GM19351 (cell line): Measurements from ENCODE around the gene IMP3.
"Not testable (repeated sequence)": the region's sequence is repeated elsewhere in the genome, so short reads cannot be mapped to it uniquely, and the experiment has no call there.

Experiments used
- ATAC-seq: cut with Tn5 transposase; IDR thresholded peaks from one replicate; pipeline ENCODE4 v1.9.1; 2021; ENCODE audit warnings: mild to moderate bottlenecking, moderate library complexity; ENCODE audit not compliant: unreplicated experiment

Gene IMP3

GRCh38 chr15:75651810-75652543 is 12.0 kb upstream of the IMP3 start:
- ATAC-seq, result no peak

- ATAC-seq, result no peak
Observed at GRCh38 chr15:75650908-75651809, 11.1 kb upstream of the IMP3 start.

GRCh38 chr15:75649848-75650247 is 9.8 kb upstream of the IMP3 start:
- ATAC-seq, result no peak

GRCh38 chr15:75649045-75649761 is 9.2 kb upstream of the IMP3 start:
- no peak for ATAC-seq

GRCh38 chr15:75648156-75649000 is 8.4 kb upstream of the IMP3 start:
- ATAC-seq, result no peak

- ATAC-seq, result peak; percentile 47
Observed at GRCh38 chr15:75647370-75648155, 7.5 kb upstream of the IMP3 start, which contains the start of gene SNX33. Gene SNX33, plus strand, starts transcription at chr15:75647912. Its CDS starts 1,191 bp downstream, at chr15:75649103.

GRCh38 chr15:75646944-75647364 is 6.9 kb upstream of the IMP3 start:
- ATAC-seq, result no peak

- no peak for ATAC-seq
Observed at GRCh38 chr15:75646112-75646943, 6.3 kb upstream of the IMP3 start.

GRCh38 chr15:75644376-75644775 is 4.4 kb upstream of the IMP3 start:
- no peak for ATAC-seq

- no peak for ATAC-seq
Observed at GRCh38 chr15:75641603-75642002, 1.6 kb upstream of the IMP3 start.

- no peak for ATAC-seq
Observed at GRCh38 chr15:75641179-75641503, 1.1 kb upstream of the IMP3 start.

GRCh38 chr15:75640483-75641178 is 607 bp upstream of the IMP3 start:
- ATAC-seq, result peak; percentile 33

- no peak for ATAC-seq
Observed at GRCh38 chr15:75639191-75639708, 774 bp downstream of the IMP3 start.

- no peak for ATAC-seq
Observed at GRCh38 chr15:75637245-75638009, 2.6 kb downstream of the IMP3 start.

GRCh38 chr15:75636026-75636425 is 4.0 kb downstream of the IMP3 start:
- ATAC-seq, result no peak

- not testable (repeated sequence) for ATAC-seq
Observed at GRCh38 chr15:75633922-75634321, 6.1 kb downstream of the IMP3 start.

- no peak for ATAC-seq
Observed at GRCh38 chr15:75631935-75632334, 8.1 kb downstream of the IMP3 start.
